GM12878 (cell line): ENCODE data around the gene NT5DC4. TPM values are rescaled to one million over a fixed set of nuclear protein-coding genes. Genes with fewer than 3 reads are reported as not detected.

Source experiments
- ATAC-seq: fragments of 200-7000 bp; cut with Tn5 transposase; 3 replicates; pipeline ENCODE4 v1.9.1; 2020; ENCODE audit warnings: mild to moderate bottlenecking, moderate library complexity
- BruUV-seq: library from RNA; stranded (reverse); fragments of 400-500 nt; replicated peaks from 2 replicates; lab custom pipeline; 2021; lab: Mats Ljungman, UMichigan
- CTCF ChIA-PET: fragments of 300-600 bp; sonication (Branson Sonifier 250); formaldehyde crosslinking; extraction: SDS; loops from one replicate; lab custom pipeline; 2021; ENCODE audit warnings: inconsistent platforms; lab: Yijun Ruan, JAX
- POLR2A ChIA-PET: fragments of 350-600 bp; formaldehyde crosslinking; extraction: SDS; loops from one replicate; lab custom pipeline; 2021; ENCODE audit warnings: inconsistent platforms; lab: Charles Lee
- RAD21 ChIA-PET: fragments of 300-600 bp; sonication (Branson Sonifier 250); formaldehyde crosslinking; loops from one replicate; lab custom pipeline; 2023; ENCODE audit warnings: antibody characterized with exemption; ENCODE audit not compliant: unreplicated experiment; lab: Charles Lee
- SMC1A ChIA-PET: fragments of 300-600 bp; sonication (Branson Sonifier 250); formaldehyde crosslinking; loops from one replicate; lab custom pipeline; 2023; ENCODE audit not compliant: unreplicated experiment, uncharacterized antibody; lab: Charles Lee
- DNase-seq: peaks from one replicate; pipeline ENCODE4 v3.0.0-alpha.2; 2011; ENCODE audit warnings: low read depth, low spot score
- FAIRE-seq: peaks from 3 replicates; lab custom pipeline; 2011; peaks lifted over from hg19 to GRCh38; lab: Jason Lieb, UNC
- H2AFZ ChIP-seq: 2 replicates; pipeline ENCODE4 v1.6.0; 2011; ENCODE audit warnings: low read depth, low read length, control low read depth; ENCODE audit not compliant: control insufficient read depth
- H3K27ac ChIP-seq: 2 replicates; pipeline ENCODE4 v1.5.1; 2011; ENCODE audit warnings: control low read depth; ENCODE audit not compliant: control insufficient read depth, insufficient read depth
- H3K27me3 ChIP-seq, 2 experiments: replicated peaks in 1 of 2; 2 replicates each; pipeline versions ENCODE4 v1.6.0 to v1.6.1; 2011; ENCODE audit warnings: low read length in 1 of 2; ENCODE audit not compliant: control insufficient read depth in 2 of 2, insufficient read depth in 2 of 2
- H3K36me3 ChIP-seq, 2 experiments: 2 replicates each; pipeline ENCODE4 v1.5.1; 2011; ENCODE audit warnings: low read length in 1 of 2; ENCODE audit not compliant: control insufficient read depth in 2 of 2, insufficient read depth in 2 of 2
- H3K4me1 ChIP-seq: 2 replicates; pipeline ENCODE4 v1.6.1; 2011; ENCODE audit warnings: mild to moderate bottlenecking, low read length, moderate library complexity, mixed read lengths; ENCODE audit not compliant: control insufficient read depth, insufficient read depth
- H3K4me2 ChIP-seq: 2 replicates; pipeline ENCODE4 v1.6.0; 2011; ENCODE audit warnings: control low read depth; ENCODE audit not compliant: control insufficient read depth, insufficient read depth
- H3K4me3 ChIP-seq: fragments of 200-600 bp; sonication (generic); 2 replicates; pipeline ENCODE4 v1.5.1; 2016
- H3K79me2 ChIP-seq: 2 replicates; pipeline ENCODE4 v1.6.0; 2011; ENCODE audit warnings: low read length; ENCODE audit not compliant: control insufficient read depth, insufficient read depth
- H3K9ac ChIP-seq: 2 replicates; pipeline ENCODE4 v1.8.0; 2011; ENCODE audit warnings: low read length, control low read depth, mixed read lengths; ENCODE audit not compliant: control insufficient read depth, insufficient read depth
- H3K9me3 ChIP-seq: replicated peaks from 3 replicates; pipeline ENCODE4 v1.5.1; 2011; ENCODE audit warnings: mild to moderate bottlenecking, low read length; ENCODE audit not compliant: control insufficient read depth, insufficient read depth
- H4K20me1 ChIP-seq: 2 replicates; pipeline ENCODE4 v1.6.0; 2011; ENCODE audit not compliant: control insufficient read depth, insufficient read depth
- ATF7 ChIP-seq: fragments of 450-650 bp; IDR thresholded peaks from 2 replicates; pipeline ENCODE4 v1.6.1; 2016; ENCODE audit warnings: low read depth, mild to moderate bottlenecking
- BMI1 ChIP-seq: fragments of 450-650 bp; IDR thresholded peaks from 2 replicates; pipeline ENCODE4 v1.6.1; 2016; ENCODE audit warnings: mild to moderate bottlenecking, moderate library complexity, borderline replicate concordance
- BRCA1 ChIP-seq: IDR thresholded peaks from 2 replicates; pipeline ENCODE4 v1.6.1; 2011; ENCODE audit warnings: low read depth, low read length, improper control_type of control experiment
- E2F4 ChIP-seq: IDR thresholded peaks from 2 replicates; pipeline ENCODE4 v1.6.1; 2012; ENCODE audit warnings: low read depth, low read length, improper control_type of control experiment
- HCFC1 ChIP-seq: fragments of 150-350 bp; IDR thresholded peaks from 2 replicates; pipeline ENCODE4 v1.6.1; 2014; ENCODE audit warnings: low read length
- IKZF2 ChIP-seq, 2 experiments: fragments of 450-650 bp; IDR thresholded peaks; 2 replicates each; pipeline ENCODE4 v1.6.1; 2017; ENCODE audit warnings: mild to moderate bottlenecking in 2 of 2, moderate library complexity in 2 of 2
- IRF4 ChIP-seq: IDR thresholded peaks from 2 replicates; pipeline ENCODE4 v1.6.1; 2011; ENCODE audit warnings: low read depth, low read length
- NFXL1 ChIP-seq: fragments of 450-650 bp; IDR thresholded peaks from 2 replicates; pipeline ENCODE4 v1.6.1; 2017; ENCODE audit warnings: antibody characterized with exemption, mild to moderate bottlenecking, borderline replicate concordance
- PAX5 ChIP-seq: IDR thresholded peaks from 2 replicates; pipeline ENCODE4 v1.6.1; 2011; ENCODE audit warnings: low read depth, low read length, borderline replicate concordance
- PBX3 ChIP-seq: IDR thresholded peaks from 2 replicates; pipeline ENCODE4 v1.6.1; 2011; ENCODE audit warnings: mild to moderate bottlenecking, low read depth, low read length, moderate library complexity; ENCODE audit not compliant: insufficient replicate concordance
- RCOR1 ChIP-seq: conservative IDR thresholded peaks from 2 replicates; pipeline ENCODE4 v1.6.1; 2012; ENCODE audit warnings: low read depth, low read length, improper control_type of control experiment
- SUZ12 ChIP-seq: fragments of 200-600 bp; sonication (generic); IDR thresholded peaks from one replicate; pipeline ENCODE4 v1.6.1; 2018; ENCODE audit warnings: antibody characterized with exemption, mild to moderate bottlenecking; ENCODE audit not compliant: unreplicated experiment
- TCF12 ChIP-seq: IDR thresholded peaks from 2 replicates; pipeline ENCODE4 v1.6.1; 2011; ENCODE audit warnings: low read depth, mild to moderate bottlenecking, low read length
- YY1 ChIP-seq: IDR thresholded peaks from 2 replicates; pipeline ENCODE4 v1.6.1; 2011; ENCODE audit warnings: low read depth, mild to moderate bottlenecking, low read length
- ZBTB40 ChIP-seq: fragments of 450-650 bp; IDR thresholded peaks from 2 replicates; pipeline ENCODE4 v1.6.1; 2016; ENCODE audit warnings: mild to moderate bottlenecking, moderate library complexity, borderline replicate concordance
- ZNF207 ChIP-seq: fragments of 450-650 bp; IDR thresholded peaks from 2 replicates; pipeline ENCODE4 v1.6.1; 2014; ENCODE audit warnings: antibody characterized with exemption, mild to moderate bottlenecking, borderline replicate concordance
- WGBS: methylation state at CpG from one replicate; pipeline ENCODE4 v1.1.6; 2016; ENCODE audit warnings: low lambda C conversion rate; ENCODE audit not compliant: insufficient replicate concordance, insufficient coverage; ENCODE audit errors: missing lambda C conversion rate; 5-methylcytosine and 5-hydroxymethylcytosine counted together
- in situ Hi-C: fragments of 300-500 bp; cut with MboI; formaldehyde crosslinking; loops from 9 replicates; pipeline ENCODE4 v1.14.3; 2018; ENCODE audit warnings: mixed read lengths
- intact Hi-C: fragments of 100-400 bp; cut with micrococcal nuclease; formaldehyde crosslinking; loops from one replicate; pipeline ENCODE4 v1.14.2; 2022; ENCODE audit not compliant: unreplicated experiment
- polyA plus RNA-seq, 11 experiments: library from polyadenylated mRNA; depleted of rRNA in 4 of 11; unstranded in 6 of 11; stranded (reverse) in 5 of 11; fragments of >200 nt; fragmentation: Nextera tagmentation in 4 of 11; fragmentation: Illumina TruSeq in 1 of 11; extraction: Ambion mirVana in 4 of 11; extraction: Trizol in 1 of 11; gene quantifications; 1 replicate in 1 of 11; 2 replicates in 10 of 11; pipeline versions ENCODE4 v1.2.1 to v1.2.3, GENCODE V29; 2011 to 2016; ENCODE audit warnings: inconsistent platforms in 2 of 11, missing spikeins in 2 of 11, low read depth in 1 of 11
- total RNA-seq, 4 experiments: library from RNA; depleted of rRNA in 3 of 4; stranded (reverse); fragments of >200 nt in 3 of 4; fragmentation: Illumina TruSeq in 1 of 4; extraction: Trizol in 1 of 4; gene quantifications; 2 replicates each; pipeline versions ENCODE4 v1.2.1 to v1.2.3, GENCODE V29; 2013 to 2021

NT5DC4 gene
- total and polyA plus RNA-seq, 10 of the 15 experiments (the other 5 are each of a cell fraction or from before 2014, with no cell fraction given): 0.04 to 2.6 (median 0.32) TPM; not detected in 2

GRCh38 chr2:112720785-112721184 is at the start of gene NT5DC4 (continued):
- TF ChIP-seq PAX5: no peak
- no peak for TF ChIP-seq IRF4
- TF ChIP-seq YY1: no peak
- TF ChIP-seq ZBTB40: no peak

GRCh38 chr2:112671801-112672200 is 49.0 kb upstream of the NT5DC4 start:
- ChIA-PET SMC1A (interaction anchor here (0.8 to 2.4 kb wide), 7 partner anchors 11 to 59 kb away, joined by 3 to 10 read pairs (median 4); no protein-coding TSS in a partner anchor), RAD21 (no interaction called here), CTCF (interaction anchor here (1.0 to 3.0 kb wide), 6 partner anchors 11 to 213 kb away, joined by 3 to 10 read pairs (median 4); no protein-coding TSS in a partner anchor), POLR2A (interaction anchor here (0.7 to 1.3 kb wide), 2 partner anchors 13 to 54 kb away, joined by 3 to 7 read pairs; no protein-coding TSS in a partner anchor)
- no peaks in the 10 kb centered on the region for H3K79me2 ChIP-seq
- in situ Hi-C loops (no loop called here), intact Hi-C loops (no loop called here)
- no peak overlapping the region for H3K4me2 ChIP-seq
- H3K27me3 ChIP-seq: no peaks in the 10 kb centered on the region
- BruUV-seq: no TSS peak
- FAIRE-seq: no peak
- no peak overlapping the region for H2AFZ ChIP-seq
- H3K9me3 ChIP-seq: no peaks in the 10 kb centered on the region
- H3K4me1 ChIP-seq: no peaks in the 10 kb centered on the region
- 94% methylated on average over 2 of the region's 2 CpGs for WGBS
- H3K27ac ChIP-seq: no peak overlapping the region
- H3K9ac ChIP-seq: no peak overlapping the region
- no peak for DNase-seq
- no peak overlapping the region for H3K4me3 ChIP-seq
- no peaks in the 10 kb centered on the region for H4K20me1 ChIP-seq
- ATAC-seq: no peak
- H3K36me3 ChIP-seq: no peaks in the 10 kb centered on the region
- TF ChIP-seq BMI1 (no peak), NFXL1 (no peak), PAX5 (no peak), TCF12 (no peak), RCOR1 (no peak), ATF7 (no peak), ZNF207 (no peak), SUZ12 (no peak), PBX3 (no peak), E2F4 (no peak), BRCA1 (no peak), IKZF2 (IDR thresholded peaks at IDR 0.05) (no peak), HCFC1 (no peak)
